HG02840 (cell line): ENCODE results near the gene TTC23.
A peak's percentile ranks its signal among the peaks of the same experiment; 100 is the strongest.
"Not testable (repeated sequence)": the region's sequence is repeated elsewhere in the genome, so short reads cannot be mapped to it uniquely, and the experiment has no call there.

Experiments used
- ATAC-seq: cut with Tn5 transposase; IDR thresholded peaks from one replicate; pipeline ENCODE4 v1.9.1; 2021; ENCODE audit warnings: mild to moderate bottlenecking, moderate library complexity, moderate number of reproducible peaks; ENCODE audit not compliant: unreplicated experiment, low FRiP score

TTC23 gene

GRCh38 chr15:99250857-99251841 lies 1.8 kb upstream of the TTC23 start, which contains the start of gene LRRC28:
Gene LRRC28, plus strand, starts transcription at chr15:99251481. Its CDS starts 4,477 bp downstream, at chr15:99255958.
- ATAC-seq = peak; percentile 96

- ATAC-seq = no peak
Observed at GRCh38 chr15:99250494-99250856, 1.1 kb upstream of the TTC23 start.

- no peak for ATAC-seq
Observed at GRCh38 chr15:99250001-99250400, 620 bp upstream of the TTC23 start.

- ATAC-seq = no peak
Observed at GRCh38 chr15:99248000-99248715, 1.2 kb downstream of the TTC23 start.

GRCh38 chr15:99247062-99247461 lies 2.3 kb downstream of the TTC23 start:
- no peak for ATAC-seq

- no peak for ATAC-seq
Observed at GRCh38 chr15:99244306-99244705, 5.1 kb downstream of the TTC23 start.

GRCh38 chr15:99241752-99242151 lies 7.6 kb downstream of the TTC23 start:
- no peak for ATAC-seq

GRCh38 chr15:99239545-99240198 lies 9.7 kb downstream of the TTC23 start:
- ATAC-seq = peak; percentile 86

GRCh38 chr15:99238849-99239248 lies 10.5 kb downstream of the TTC23 start:
- ATAC-seq = no peak

- ATAC-seq = not testable (repeated sequence)
Observed at GRCh38 chr15:99234160-99234559, 15.2 kb downstream of the TTC23 start.

- ATAC-seq = no peak
Observed at GRCh38 chr15:99232740-99233139, 16.6 kb downstream of the TTC23 start.

- no peak for ATAC-seq
Observed at GRCh38 chr15:99230867-99231266, 18.5 kb downstream of the TTC23 start.

- ATAC-seq = no peak
Observed at GRCh38 chr15:99228120-99228770, 21.1 kb downstream of the TTC23 start.

- no peak for ATAC-seq
Observed at GRCh38 chr15:99226802-99227201, 22.6 kb downstream of the TTC23 start.

- ATAC-seq = no peak
Observed at GRCh38 chr15:99224372-99225214, 24.8 kb downstream of the TTC23 start.

GRCh38 chr15:99213187-99213811 lies 36.1 kb downstream of the TTC23 start:
- ATAC-seq = no peak

GRCh38 chr15:99212406-99212805 lies 37.0 kb downstream of the TTC23 start:
- ATAC-seq = no peak

- no peak for ATAC-seq
Observed at GRCh38 chr15:99211926-99212325, 37.5 kb downstream of the TTC23 start.

GRCh38 chr15:99210334-99210733 lies 39.0 kb downstream of the TTC23 start:
- ATAC-seq = no peak
